HepG2 (cell line): Measurements from ENCODE around the gene CD207. TPM values are rescaled to one million over a fixed set of nuclear protein-coding genes. Genes with fewer than 3 reads are reported as not detected.

Source experiments
- AKAP8 ChIP-seq: sonication (generic); formaldehyde crosslinking; IDR thresholded peaks from 2 replicates; pipeline ENCODE4 v1.5.1; 2020; ENCODE audit warnings: mild to moderate bottlenecking, missing genetic modification reagents
- BRD4 ChIP-seq: sonication (generic); formaldehyde crosslinking; IDR thresholded peaks from 2 replicates; pipeline ENCODE4 v1.4.0; 2020; ENCODE audit warnings: missing genetic modification reagents
- JUNB ChIP-seq: sonication (generic); formaldehyde crosslinking; IDR thresholded peaks from 2 replicates; pipeline ENCODE4 v1.8.0; 2022; ENCODE audit warnings: missing genetic modification reagents, mild to moderate bottlenecking, borderline replicate concordance
- KAT8 ChIP-seq: IDR thresholded peaks from 2 replicates; pipeline ENCODE4 v1.6.1; 2016; ENCODE audit warnings: missing genetic modification reagents, missing compliant biosample characterization
- KDM3A ChIP-seq: IDR thresholded peaks from 2 replicates; pipeline ENCODE4 v1.6.1; 2018; ENCODE audit warnings: low read depth, missing compliant biosample characterization
- KLF9 ChIP-seq: IDR thresholded peaks from 2 replicates; pipeline ENCODE4 v1.6.1; 2016; ENCODE audit warnings: low read depth
- NAIF1 ChIP-seq: sonication (generic); formaldehyde crosslinking; IDR thresholded peaks from 2 replicates; pipeline ENCODE4 v1.5.0; 2020; ENCODE audit warnings: mild to moderate bottlenecking, missing genetic modification reagents, borderline replicate concordance
- NRL ChIP-seq: sonication (generic); formaldehyde crosslinking; IDR thresholded peaks from 2 replicates; pipeline ENCODE4 v1.5.0; 2020; ENCODE audit warnings: missing genetic modification reagents, mild to moderate bottlenecking, moderate library complexity, borderline replicate concordance
- PHF20 ChIP-seq: sonication (generic); formaldehyde crosslinking; IDR thresholded peaks from 2 replicates; pipeline ENCODE4 v1.5.0; 2020; ENCODE audit warnings: mild to moderate bottlenecking, missing genetic modification reagents
- POGK ChIP-seq: sonication (generic); formaldehyde crosslinking; conservative IDR thresholded peaks from 2 replicates; pipeline ENCODE4 v1.8.0; 2022; ENCODE audit warnings: mild to moderate bottlenecking, moderate library complexity, missing genetic modification reagents
- POLR2G ChIP-seq: fragments of 200-400 bp; formaldehyde crosslinking; IDR thresholded peaks from 2 replicates; pipeline ENCODE4 v1.6.1; 2018; ENCODE audit warnings: mild to moderate bottlenecking, low read depth, low read length, moderate library complexity
- REPIN1 ChIP-seq: sonication (generic); formaldehyde crosslinking; IDR thresholded peaks from 2 replicates; pipeline ENCODE4 v1.8.0; 2022; ENCODE audit warnings: missing genetic modification reagents, low read depth, mild to moderate bottlenecking, borderline replicate concordance
- SRSF1 ChIP-seq: fragments of 200-400 bp; formaldehyde crosslinking; optimal IDR thresholded peaks from 2 replicates; pipeline ENCODE3; 2017; ENCODE audit warnings: mild to moderate bottlenecking, low read depth, low read length, moderate library complexity
- TARDBP ChIP-seq: sonication (generic); formaldehyde crosslinking; IDR thresholded peaks from 2 replicates; pipeline ENCODE4 v1.8.0; 2022; ENCODE audit warnings: mild to moderate bottlenecking, missing genetic modification reagents
- THAP9 ChIP-seq: sonication (generic); formaldehyde crosslinking; IDR thresholded peaks from 2 replicates; pipeline ENCODE4; 2020; ENCODE audit warnings: missing genetic modification reagents, mild to moderate bottlenecking, borderline replicate concordance
- ZNF30 ChIP-seq: sonication (generic); formaldehyde crosslinking; IDR thresholded peaks from 2 replicates; pipeline ENCODE4 v1.5.0; 2020; ENCODE audit warnings: mild to moderate bottlenecking, missing genetic modification reagents
- ZNF772 ChIP-seq: sonication (generic); formaldehyde crosslinking; IDR thresholded peaks from 2 replicates; pipeline ENCODE4 v1.5.0; 2020; ENCODE audit warnings: mild to moderate bottlenecking, missing genetic modification reagents
- ZSCAN21 ChIP-seq: sonication (generic); formaldehyde crosslinking; IDR thresholded peaks from 2 replicates; pipeline ENCODE4 v1.8.0; 2022; ENCODE audit warnings: mild to moderate bottlenecking, missing genetic modification reagents, moderate library complexity, borderline replicate concordance
- polyA plus RNA-seq, 8 experiments: library from polyadenylated mRNA; depleted of rRNA in 3 of 8; stranded (reverse) in 7 of 8; unstranded in 1 of 8; fragments of >200 nt; fragmentation: Illumina TruSeq in 4 of 8; extraction: Trizol in 4 of 8; gene quantifications; 2 replicates each; pipeline versions ENCODE4 v1.2.1 to v1.2.3, GENCODE V29; 2011 to 2016; ENCODE audit warnings: low read depth in 4 of 8, missing spikeins in 1 of 8, mixed read lengths in 1 of 8; ENCODE audit not compliant: insufficient read depth in 1 of 8
- total RNA-seq, 5 experiments: library from RNA; depleted of rRNA; stranded (reverse); fragments of >200 nt; fragmentation: Illumina TruSeq; extraction: Trizol; gene quantifications; 2 replicates each; pipeline ENCODE4 v1.2.3, GENCODE V29; 2016; ENCODE audit warnings: low read depth in 1 of 5
- TF ChIP-seq, protein P1 (sequence below): sonication (generic); formaldehyde crosslinking; IDR thresholded peaks from 2 replicates; pipeline ENCODE4 v1.4.0; 2020; ENCODE audit warnings: mild to moderate bottlenecking, missing genetic modification reagents
- TF ChIP-seq, protein P2 (sequence below): IDR thresholded peaks from 2 replicates; pipeline ENCODE4 v1.6.1; 2016; ENCODE audit warnings: missing compliant biosample characterization, missing genetic modification reagents, borderline replicate concordance
- TF ChIP-seq, protein P3 (sequence below): sonication (generic); formaldehyde crosslinking; conservative IDR thresholded peaks from 2 replicates; pipeline ENCODE4 v1.8.0; 2022; ENCODE audit warnings: missing genetic modification reagents

The CD207 gene
- total and polyA plus RNA-seq, 2 of the 13 experiments (the other 11 are each of a cell fraction or from before 2014, with no cell fraction given), result 0.09 to 0.15 TPM

- TF ChIP-seq, protein P1, sequence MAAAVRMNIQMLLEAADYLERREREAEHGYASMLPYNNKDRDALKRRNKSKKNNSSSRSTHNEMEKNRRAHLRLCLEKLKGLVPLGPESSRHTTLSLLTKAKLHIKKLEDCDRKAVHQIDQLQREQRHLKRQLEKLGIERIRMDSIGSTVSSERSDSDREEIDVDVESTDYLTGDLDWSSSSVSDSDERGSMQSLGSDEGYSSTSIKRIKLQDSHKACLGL (CRISPR knock-in tag), result 0 out of 2 replicates have a peak, but pooled peaks have one; percentile 56
- TF ChIP-seq, protein P2, sequence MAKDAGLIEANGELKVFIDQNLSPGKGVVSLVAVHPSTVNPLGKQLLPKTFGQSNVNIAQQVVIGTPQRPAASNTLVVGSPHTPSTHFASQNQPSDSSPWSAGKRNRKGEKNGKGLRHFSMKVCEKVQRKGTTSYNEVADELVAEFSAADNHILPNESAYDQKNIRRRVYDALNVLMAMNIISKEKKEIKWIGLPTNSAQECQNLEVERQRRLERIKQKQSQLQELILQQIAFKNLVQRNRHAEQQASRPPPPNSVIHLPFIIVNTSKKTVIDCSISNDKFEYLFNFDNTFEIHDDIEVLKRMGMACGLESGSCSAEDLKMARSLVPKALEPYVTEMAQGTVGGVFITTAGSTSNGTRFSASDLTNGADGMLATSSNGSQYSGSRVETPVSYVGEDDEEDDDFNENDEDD (CRISPR knock-in tag), result no peak
- TF ChIP-seq KDM3A, result no peak
- TF ChIP-seq POGK (CRISPR knock-in tag), result peak; percentile 81
- TF ChIP-seq NRL (CRISPR knock-in tag), result peak; percentile 66; the same call in 1 of the 2 replicates
- no peak for TF ChIP-seq AKAP8 (CRISPR knock-in tag)
- TF ChIP-seq ZNF772 (CRISPR knock-in tag), result 0 out of 2 replicates have a peak, but pooled peaks have one; percentile 16
- peak; percentile 76; the same call in 1 of the 2 replicates for TF ChIP-seq TARDBP
- peak; percentile 68; the same call in 1 of the 2 replicates for TF ChIP-seq ZSCAN21
- TF ChIP-seq KLF9 (CRISPR knock-in tag), result no peak
- TF ChIP-seq JUNB (CRISPR knock-in tag), result no peak
- TF ChIP-seq, protein P3, sequence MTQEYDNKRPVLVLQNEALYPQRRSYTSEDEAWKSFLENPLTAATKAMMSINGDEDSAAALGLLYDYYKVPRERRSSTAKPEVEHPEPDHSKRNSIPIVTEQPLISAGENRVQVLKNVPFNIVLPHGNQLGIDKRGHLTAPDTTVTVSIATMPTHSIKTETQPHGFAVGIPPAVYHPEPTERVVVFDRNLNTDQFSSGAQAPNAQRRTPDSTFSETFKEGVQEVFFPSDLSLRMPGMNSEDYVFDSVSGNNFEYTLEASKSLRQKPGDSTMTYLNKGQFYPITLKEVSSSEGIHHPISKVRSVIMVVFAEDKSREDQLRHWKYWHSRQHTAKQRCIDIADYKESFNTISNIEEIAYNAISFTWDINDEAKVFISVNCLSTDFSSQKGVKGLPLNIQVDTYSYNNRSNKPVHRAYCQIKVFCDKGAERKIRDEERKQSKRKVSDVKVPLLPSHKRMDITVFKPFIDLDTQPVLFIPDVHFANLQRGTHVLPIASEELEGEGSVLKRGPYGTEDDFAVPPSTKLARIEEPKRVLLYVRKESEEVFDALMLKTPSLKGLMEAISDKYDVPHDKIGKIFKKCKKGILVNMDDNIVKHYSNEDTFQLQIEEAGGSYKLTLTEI (CRISPR knock-in tag), result no peak
- TF ChIP-seq BRD4 (CRISPR knock-in tag), result no peak
- TF ChIP-seq SRSF1, result peak; percentile 72
- no peak for TF ChIP-seq NAIF1 (CRISPR knock-in tag)
- no peak for TF ChIP-seq PHF20 (CRISPR knock-in tag)
- no peak for TF ChIP-seq POLR2G
- 0 out of 2 replicates have a peak, but pooled peaks have one; percentile 29 for TF ChIP-seq KAT8 (CRISPR knock-in tag)
- TF ChIP-seq THAP9, result peak; percentile 34; the same call in 1 of the 2 replicates
- no peak for TF ChIP-seq ZNF30
- TF ChIP-seq REPIN1 (CRISPR knock-in tag), result peak; percentile 91
These were observed 36.0 kb upstream of the CD207 start (continued) for GRCh38 chr2:70871398-70872211.
